Measurements from ENCODE around the gene CNOT6. TPM values are rescaled to one million over a fixed set of nuclear protein-coding genes. Genes with fewer than 3 reads are reported as not detected.
"Not testable (repeated sequence)": the region's sequence is repeated elsewhere in the genome, so short reads cannot be mapped to it uniquely, and the experiment has no call there.

The CNOT6 gene
- total RNA-seq, 1 donor from 2014 or later: 15.1 TPM

DNA sequence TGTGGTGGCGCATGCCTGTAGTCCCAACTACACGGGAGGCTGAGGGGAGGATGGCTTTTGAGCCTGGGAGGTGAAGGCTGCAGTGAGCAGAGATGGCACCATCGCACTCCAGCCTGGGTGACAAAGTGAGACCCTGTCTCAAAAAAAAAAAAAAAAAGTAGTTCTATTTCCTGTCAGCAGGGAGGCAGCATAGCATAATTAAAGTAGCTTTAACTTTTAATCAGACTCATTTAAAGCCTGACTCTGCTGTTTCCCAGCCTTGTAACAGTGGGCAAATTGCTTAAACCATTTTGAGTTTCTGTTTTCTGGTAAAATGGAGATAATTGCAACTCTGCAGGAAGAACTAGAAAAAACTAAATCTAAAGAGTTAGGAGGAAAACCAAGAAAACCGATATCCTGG, 31.2 kb downstream of the CNOT6 start:
- H3K4me3 ChIP-seq (ENCODE audit: low read length in 3 of 3): no peak overlapping the region
- no peak overlapping the region for H3K27ac ChIP-seq (ENCODE audit: low read depth, low read length)
- no peaks in the 10 kb centered on the region for H3K27me3 ChIP-seq (ENCODE audit: control insufficient read depth in 3 of 3, insufficient read depth in 3 of 3, low read length in 3 of 3)
- no peak overlapping the region for H3K9ac ChIP-seq (ENCODE audit: low read depth in 1 of 3, low read length in 3 of 3)
- H3K4me1 ChIP-seq (ENCODE audit: control insufficient read depth in 3 of 3, insufficient read depth in 3 of 3, low read length in 3 of 3): peaks cover 0 to 6% (median 4%) of the 10 kb centered on the region in 3 donors
- no peaks in the 10 kb centered on the region for H3K9me3 ChIP-seq (ENCODE audit: control insufficient read depth in 3 of 3, low read length in 3 of 3)
- H3K36me3 ChIP-seq (ENCODE audit: control insufficient read depth in 3 of 3, insufficient read depth in 3 of 3, low read length in 3 of 3): peaks cover 0 to 4% (median 0%) of the 10 kb centered on the region in 3 donors

DNA sequence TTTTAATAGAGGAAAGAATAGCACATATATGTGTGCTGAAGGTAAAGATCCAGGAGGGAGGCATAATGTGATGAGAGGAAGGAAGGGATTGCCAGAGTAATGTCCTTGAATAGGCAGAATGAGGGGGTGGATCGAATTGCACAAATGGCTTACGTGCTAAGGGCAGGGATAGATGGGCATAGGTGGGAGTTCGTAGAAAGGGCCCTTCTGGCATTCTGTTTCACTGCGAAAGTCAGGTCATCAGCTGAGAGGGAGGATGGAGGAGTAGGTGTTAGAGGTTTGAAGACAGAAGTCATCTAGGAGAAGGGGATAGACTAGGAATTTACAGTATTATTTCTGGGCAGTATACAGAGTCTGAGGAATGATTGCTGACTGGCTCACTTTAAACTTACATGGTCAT, 32.1 kb downstream of the CNOT6 start:
- H3K4me3 ChIP-seq (ENCODE audit: low read length in 3 of 3): no peak overlapping the region

DNA sequence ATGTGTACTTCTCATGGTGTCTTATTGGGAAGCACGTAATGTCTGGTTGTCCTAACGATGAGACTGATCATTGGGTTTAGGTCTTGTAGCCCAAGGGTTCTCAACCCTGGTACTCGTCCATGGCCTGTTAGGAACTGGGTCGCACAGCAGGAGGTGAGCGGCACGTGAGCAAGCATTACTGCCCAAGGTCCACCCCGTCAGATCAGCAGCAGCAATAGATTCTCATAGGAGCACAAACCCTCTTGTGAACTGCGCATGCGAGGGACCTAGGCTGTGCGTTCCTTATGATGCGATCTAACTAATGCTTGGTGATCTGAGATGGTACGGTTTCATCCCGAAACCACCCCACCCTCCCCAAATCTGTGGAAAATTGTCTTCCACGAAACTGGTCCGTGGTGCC, 33.5 kb downstream of the CNOT6 start:
- Histone ChIP-seq H3K4me1 (ENCODE audit: control insufficient read depth in 3 of 3, insufficient read depth in 3 of 3, low read length in 3 of 3) (peaks cover 0 to 4% (median under 1%) of the 10 kb centered on the region in 3 donors), H3K4me3 (ENCODE audit: low read length in 3 of 3) (no peak overlapping the region), H3K27ac (ENCODE audit: low read depth, low read length) (no peak overlapping the region), H3K9ac (ENCODE audit: low read depth in 1 of 3, low read length in 3 of 3) (no peak overlapping the region), H3K27me3 (ENCODE audit: control insufficient read depth in 3 of 3, insufficient read depth in 3 of 3, low read length in 3 of 3) (no peaks in the 10 kb centered on the region), H3K36me3 (ENCODE audit: control insufficient read depth in 3 of 3, insufficient read depth in 3 of 3, low read length in 3 of 3) (peaks cover 0 to 7% (median 4%) of the 10 kb centered on the region in 3 donors), H3K9me3 (ENCODE audit: control insufficient read depth in 3 of 3, low read length in 3 of 3) (no peaks in the 10 kb centered on the region)

More for the DNA sequence above, 32.1 kb downstream of the CNOT6 start:
- Histone ChIP-seq H3K27ac (ENCODE audit: low read depth, low read length) (no peak overlapping the region), H3K36me3 (ENCODE audit: control insufficient read depth in 3 of 3, insufficient read depth in 3 of 3, low read length in 3 of 3) (peaks cover 0 to 4% (median 0%) of the 10 kb centered on the region in 3 donors), H3K4me1 (ENCODE audit: control insufficient read depth in 3 of 3, insufficient read depth in 3 of 3, low read length in 3 of 3) (peaks cover 0 to 6% (median 4%) of the 10 kb centered on the region in 3 donors), H3K9me3 (ENCODE audit: control insufficient read depth in 3 of 3, low read length in 3 of 3) (no peaks in the 10 kb centered on the region), H3K9ac (ENCODE audit: low read depth in 1 of 3, low read length in 3 of 3) (no peak overlapping the region), H3K27me3 (ENCODE audit: control insufficient read depth in 3 of 3, insufficient read depth in 3 of 3, low read length in 3 of 3) (no peaks in the 10 kb centered on the region)

DNA sequence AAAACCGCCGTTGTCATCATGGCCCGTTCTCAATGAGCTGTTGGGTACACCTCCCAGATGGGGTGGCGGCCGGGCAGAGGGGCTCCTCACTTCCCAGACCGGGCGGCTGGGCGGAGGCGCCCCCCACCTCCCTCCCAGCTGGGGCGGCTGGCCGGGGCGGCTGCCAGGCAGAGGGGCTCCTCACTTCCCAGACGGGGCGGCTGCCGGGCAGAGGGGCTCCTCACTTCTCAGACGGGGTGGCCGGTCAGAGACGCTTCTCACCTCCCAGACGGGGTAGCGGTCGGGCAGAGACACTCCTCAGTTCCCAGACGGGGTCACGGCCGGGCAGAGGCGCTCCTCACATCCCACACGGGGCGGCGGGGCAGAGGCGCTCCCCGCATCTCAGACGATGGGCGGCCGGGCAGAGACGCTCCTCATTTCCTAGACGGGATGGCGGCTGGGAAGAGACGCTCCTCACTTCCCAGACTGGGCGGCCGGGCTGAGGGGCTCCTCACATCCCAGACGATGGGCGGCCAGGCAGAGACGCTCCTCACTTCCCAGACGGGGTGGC, 36.9 kb downstream of the CNOT6 start:
- not testable (repeated sequence) for H3K4me1 ChIP-seq (ENCODE audit: control insufficient read depth in 3 of 3, insufficient read depth in 3 of 3, low read length in 3 of 3); H3K9me3 ChIP-seq (ENCODE audit: control insufficient read depth in 3 of 3, low read length in 3 of 3); H3K27me3 ChIP-seq (ENCODE audit: control insufficient read depth in 3 of 3, insufficient read depth in 3 of 3, low read length in 3 of 3); H3K4me3 ChIP-seq (ENCODE audit: low read length in 3 of 3); H3K27ac ChIP-seq (ENCODE audit: low read depth, low read length); H3K9ac ChIP-seq (ENCODE audit: low read depth in 1 of 3, low read length in 3 of 3)
- H3K36me3 ChIP-seq (ENCODE audit: control insufficient read depth in 3 of 3, insufficient read depth in 3 of 3, low read length in 3 of 3): peaks cover 0 to 13% (median 7%) of the 10 kb centered on the region in 3 donors

DNA sequence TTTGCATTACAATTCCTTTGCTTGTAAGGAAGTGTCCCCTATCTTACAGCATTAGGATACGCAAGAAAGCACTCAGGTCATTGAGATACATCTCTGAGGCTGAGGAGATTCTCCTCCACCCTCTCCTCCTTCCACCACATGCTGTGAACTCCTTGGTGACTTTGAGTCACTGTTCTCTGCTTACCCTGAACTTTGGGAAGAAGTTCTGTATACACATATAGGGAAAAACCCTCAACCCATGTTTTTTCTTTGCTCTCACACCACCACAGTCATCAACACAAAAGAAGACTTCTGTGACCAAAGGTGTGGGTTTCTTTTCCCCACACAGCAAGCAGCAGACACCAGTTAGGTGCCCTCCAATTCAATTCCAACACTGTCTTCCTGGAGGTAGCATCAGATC, 38.1 kb downstream of the CNOT6 start:
- no peaks in the 10 kb centered on the region for H3K27me3 ChIP-seq (ENCODE audit: control insufficient read depth in 3 of 3, insufficient read depth in 3 of 3, low read length in 3 of 3)
- no peak overlapping the region for H3K9ac ChIP-seq (ENCODE audit: low read depth in 1 of 3, low read length in 3 of 3)
- H3K4me1 ChIP-seq (ENCODE audit: control insufficient read depth in 3 of 3, insufficient read depth in 3 of 3, low read length in 3 of 3): no peaks in the 10 kb centered on the region
- H3K4me3 ChIP-seq (ENCODE audit: low read length in 3 of 3): no peak overlapping the region
- H3K9me3 ChIP-seq (ENCODE audit: control insufficient read depth in 3 of 3, low read length in 3 of 3): no peaks in the 10 kb centered on the region
- H3K36me3 ChIP-seq (ENCODE audit: control insufficient read depth in 3 of 3, insufficient read depth in 3 of 3, low read length in 3 of 3): peaks cover 0 to 13% (median 7%) of the 10 kb centered on the region in 3 donors
- no peak overlapping the region for H3K27ac ChIP-seq (ENCODE audit: low read depth, low read length)

DNA sequence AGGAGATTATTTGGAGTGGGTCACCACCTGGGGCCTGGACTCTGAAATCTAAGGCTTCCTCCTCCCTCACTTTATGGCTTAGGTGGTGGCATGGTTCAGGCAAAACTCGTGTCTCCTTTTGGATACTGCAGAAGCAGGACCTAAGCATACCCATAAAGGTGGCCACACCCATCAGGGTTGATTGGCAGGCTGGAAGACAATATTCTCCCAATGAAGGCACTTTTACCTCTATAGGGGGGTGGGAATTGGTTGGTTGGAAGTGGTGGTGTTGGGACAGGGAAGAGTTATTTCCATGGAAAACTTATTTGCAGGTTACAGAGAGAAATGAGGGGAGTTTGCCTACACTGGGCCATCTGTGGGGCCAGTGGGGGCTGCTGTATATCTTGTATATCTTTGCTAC, 39.7 kb downstream of the CNOT6 start:
- Histone ChIP-seq H3K27me3 (ENCODE audit: control insufficient read depth in 3 of 3, insufficient read depth in 3 of 3, low read length in 3 of 3) (no peaks in the 10 kb centered on the region), H3K9ac (ENCODE audit: low read depth in 1 of 3, low read length in 3 of 3) (no peak overlapping the region), H3K4me1 (ENCODE audit: control insufficient read depth in 3 of 3, insufficient read depth in 3 of 3, low read length in 3 of 3) (no peaks in the 10 kb centered on the region), H3K27ac (ENCODE audit: low read depth, low read length) (no peak overlapping the region), H3K4me3 (ENCODE audit: low read length in 3 of 3) (no peak overlapping the region), H3K9me3 (ENCODE audit: control insufficient read depth in 3 of 3, low read length in 3 of 3) (no peaks in the 10 kb centered on the region), H3K36me3 (ENCODE audit: control insufficient read depth in 3 of 3, insufficient read depth in 3 of 3, low read length in 3 of 3) (peaks cover 0 to 13% (median 7%) of the 10 kb centered on the region in 3 donors)

DNA sequence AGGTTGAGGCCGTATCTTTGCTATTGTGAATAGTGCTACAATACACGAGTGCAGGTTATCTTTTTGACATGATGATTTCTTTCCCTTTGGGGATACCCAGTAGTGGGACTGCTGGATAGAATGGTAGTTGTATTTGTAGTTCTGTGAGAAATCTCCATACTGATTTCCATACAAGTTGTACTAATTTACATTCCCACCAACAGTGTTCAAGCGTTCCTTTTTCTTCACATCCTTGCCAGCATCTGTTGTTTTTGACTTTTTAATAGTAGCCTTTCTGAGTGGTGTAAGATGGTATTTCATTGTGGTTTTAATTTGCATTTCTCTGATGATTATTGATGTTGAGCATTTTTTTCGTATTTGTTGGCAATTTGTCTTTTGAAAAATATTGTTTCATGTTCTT, 41.4 kb downstream of the CNOT6 start:
- peaks cover 0 to 13% (median 3%) of the 10 kb centered on the region in 3 donors for H3K36me3 ChIP-seq (ENCODE audit: control insufficient read depth in 3 of 3, insufficient read depth in 3 of 3, low read length in 3 of 3)
- no peaks in the 10 kb centered on the region for H3K4me1 ChIP-seq (ENCODE audit: control insufficient read depth in 3 of 3, insufficient read depth in 3 of 3, low read length in 3 of 3)
- no peaks in the 10 kb centered on the region for H3K27me3 ChIP-seq (ENCODE audit: control insufficient read depth in 3 of 3, insufficient read depth in 3 of 3, low read length in 3 of 3)
- no peak overlapping the region for H3K27ac ChIP-seq (ENCODE audit: low read depth, low read length)
- H3K9me3 ChIP-seq (ENCODE audit: control insufficient read depth in 3 of 3, low read length in 3 of 3): no peaks in the 10 kb centered on the region
- no peak overlapping the region for H3K9ac ChIP-seq (ENCODE audit: low read depth in 1 of 3, low read length in 3 of 3)
- no peak overlapping the region for H3K4me3 ChIP-seq (ENCODE audit: low read length in 3 of 3)

DNA sequence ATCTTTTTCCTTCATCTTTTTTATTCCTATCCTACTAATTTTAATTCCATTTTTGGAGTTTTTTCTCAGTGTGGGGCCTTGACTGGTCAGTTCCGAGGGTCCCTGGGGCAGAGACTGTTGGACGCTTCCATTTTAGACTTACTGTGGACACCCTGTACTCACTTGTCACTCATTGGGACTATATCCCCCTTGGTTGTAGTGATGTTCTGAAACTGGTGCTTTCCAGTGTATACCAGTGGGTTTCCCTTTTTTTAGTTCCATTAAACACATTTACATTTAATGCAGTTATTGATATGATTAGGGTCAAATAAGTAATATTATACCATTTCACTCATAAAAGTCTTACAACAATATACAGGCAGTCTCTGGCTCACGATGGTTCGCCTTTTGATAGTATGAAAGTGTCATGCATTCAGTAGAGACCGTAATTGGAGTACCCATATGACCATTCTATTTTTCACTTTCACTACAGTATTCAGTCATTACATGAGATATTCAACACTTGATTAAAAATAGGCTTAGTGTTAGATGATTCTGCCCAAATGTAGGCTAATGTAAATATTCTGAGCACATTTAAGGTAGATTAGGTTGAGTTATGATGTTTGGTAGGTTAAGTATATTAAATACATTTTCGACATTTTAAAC, 46.0 kb downstream of the CNOT6 start:
- Histone ChIP-seq H3K4me1 (ENCODE audit: control insufficient read depth in 3 of 3, insufficient read depth in 3 of 3, low read length in 3 of 3) (no peaks in the 10 kb centered on the region), H3K27ac (ENCODE audit: low read depth, low read length) (no peak overlapping the region), H3K36me3 (ENCODE audit: control insufficient read depth in 3 of 3, insufficient read depth in 3 of 3, low read length in 3 of 3) (peaks cover 0 to 4% (median 2%) of the 10 kb centered on the region in 3 donors), H3K9me3 (ENCODE audit: control insufficient read depth in 3 of 3, low read length in 3 of 3) (no peaks in the 10 kb centered on the region), H3K9ac (ENCODE audit: low read depth in 1 of 3, low read length in 3 of 3) (no peak overlapping the region), H3K4me3 (ENCODE audit: low read length in 3 of 3) (no peak overlapping the region), H3K27me3 (ENCODE audit: control insufficient read depth in 3 of 3, insufficient read depth in 3 of 3, low read length in 3 of 3) (no peaks in the 10 kb centered on the region)

DNA sequence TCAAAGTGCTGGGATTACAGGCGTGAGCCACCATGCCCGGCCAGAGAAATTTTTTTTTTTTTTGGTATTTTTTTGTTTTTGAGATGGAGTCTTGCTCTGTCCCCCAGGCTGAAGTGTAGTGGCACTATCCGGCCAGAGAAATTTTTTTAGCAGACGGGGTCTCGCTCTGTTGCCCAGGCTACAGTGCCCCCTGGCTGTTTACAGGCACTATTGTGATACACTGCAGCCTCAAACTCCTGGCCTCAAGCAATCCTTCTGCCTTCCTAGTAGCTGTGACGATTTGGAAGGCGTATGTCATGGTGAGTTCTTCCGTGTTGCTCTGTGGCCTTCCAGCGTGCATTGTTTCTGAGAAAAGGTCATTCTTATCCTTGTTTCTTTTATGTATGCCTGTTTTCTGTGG, 47.5 kb downstream of the CNOT6 start:
- Histone ChIP-seq H3K4me3 (ENCODE audit: low read length in 3 of 3) (no peak overlapping the region), H3K4me1 (ENCODE audit: control insufficient read depth in 3 of 3, insufficient read depth in 3 of 3, low read length in 3 of 3) (no peaks in the 10 kb centered on the region), H3K27me3 (ENCODE audit: control insufficient read depth in 3 of 3, insufficient read depth in 3 of 3, low read length in 3 of 3) (no peaks in the 10 kb centered on the region), H3K27ac (ENCODE audit: low read depth, low read length) (no peak overlapping the region), H3K9ac (ENCODE audit: low read depth in 1 of 3, low read length in 3 of 3) (no peak overlapping the region), H3K9me3 (ENCODE audit: control insufficient read depth in 3 of 3, low read length in 3 of 3) (no peaks in the 10 kb centered on the region), H3K36me3 (ENCODE audit: control insufficient read depth in 3 of 3, insufficient read depth in 3 of 3, low read length in 3 of 3) (peaks cover 0 to 3% (median 2%) of the 10 kb centered on the region in 3 donors)

DNA sequence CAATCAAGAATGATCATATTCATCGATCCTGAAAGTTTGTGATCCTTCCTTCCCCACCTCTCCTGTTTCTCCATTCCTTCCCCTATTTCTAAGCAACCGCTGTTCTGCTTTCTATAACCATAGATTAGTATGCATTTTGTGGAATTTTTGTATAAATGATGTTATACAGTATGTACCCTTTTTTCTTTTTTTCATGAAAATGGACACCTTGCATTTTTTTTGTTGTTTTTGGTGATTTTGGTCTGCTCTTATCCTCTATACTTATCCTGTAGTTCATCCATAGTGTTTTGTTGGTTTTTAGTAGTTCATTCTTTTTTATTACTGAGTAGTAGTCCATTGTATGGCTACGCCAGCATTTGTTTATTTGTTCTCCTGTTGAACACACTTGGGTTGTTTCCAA, 51.1 kb downstream of the CNOT6 start:
- Histone ChIP-seq H3K4me1 (ENCODE audit: control insufficient read depth in 3 of 3, insufficient read depth in 3 of 3, low read length in 3 of 3) (peaks cover 0 to 3% (median 0%) of the 10 kb centered on the region in 3 donors), H3K27ac (ENCODE audit: low read depth, low read length) (no peak overlapping the region), H3K9me3 (ENCODE audit: control insufficient read depth in 3 of 3, low read length in 3 of 3) (no peaks in the 10 kb centered on the region), H3K9ac (ENCODE audit: low read depth in 1 of 3, low read length in 3 of 3) (no peak overlapping the region), H3K4me3 (ENCODE audit: low read length in 3 of 3) (no peak overlapping the region), H3K27me3 (ENCODE audit: control insufficient read depth in 3 of 3, insufficient read depth in 3 of 3, low read length in 3 of 3) (no peaks in the 10 kb centered on the region), H3K36me3 (ENCODE audit: control insufficient read depth in 3 of 3, insufficient read depth in 3 of 3, low read length in 3 of 3) (peaks cover 0 to 3% (median 2%) of the 10 kb centered on the region in 3 donors)

All from skeletal muscle tissue (tissue), 4 donors.